Lower leg skin (tissue), 3 donors: ENCODE data around the gene OR5AU1.

Experiments
- CTCF ChIP-seq, 3 donors: fragments of 450-650 bp; IDR thresholded peaks; one replicate each; pipeline ENCODE4 v1.5.1; 2016; ENCODE audit warnings: antibody characterized with exemption in 3 of 3, mild to moderate bottlenecking in 3 of 3, moderate library complexity in 2 of 3
- POLR2A ChIP-seq, 2 donors: fragments of 450-650 bp; IDR thresholded peaks; one replicate each; pipeline ENCODE4 v1.6.1; 2016 to 2017; ENCODE audit warnings: antibody characterized with exemption in 2 of 2, mild to moderate bottlenecking in 1 of 2, moderate library complexity in 1 of 2

- TF ChIP-seq POLR2A (IDR thresholded peaks at IDR 0.05) = no peak
- TF ChIP-seq CTCF (IDR thresholded peaks at IDR 0.05) = no peak
These were observed 10.4 kb downstream of the OR5AU1 start for GRCh38 chr14:21145437-21145836.
